Activated CD4-positive, alpha-beta memory T cell treated with anti-CD3 and anti-CD28 coated beads, Interleukin-2, amount 10 ng/mL, durations not matched to agents 7 days and 5 days (primary cell): ENCODE data around the gene CTXND1. TPM values are rescaled to one million over a fixed set of nuclear protein-coding genes. Genes with fewer than 3 reads are reported as not detected.
A peak's percentile ranks its signal among the peaks of the same experiment; 100 is the strongest.

Source experiments
- CTCF ChIA-PET: fragments of 350-600 bp; sonication (Branson Sonifier 250); formaldehyde crosslinking; loops from one replicate; lab custom pipeline; 2021; ENCODE audit warnings: antibody characterized with exemption, inconsistent platforms; lab: Charles Lee
- POLR2A ChIA-PET: fragments of 350-600 bp; sonication (Branson Sonifier 250); formaldehyde crosslinking; loops from one replicate; lab custom pipeline; 2021; ENCODE audit warnings: antibody characterized with exemption; lab: Charles Lee
- DNase-seq: peaks from one replicate; pipeline ENCODE4 v3.0.0-alpha.2; 2020
- H3K27ac Mint-ChIP-seq: one replicate; pipeline ENCODE4 v1.8.0; 2021; ENCODE audit warnings: mild to moderate bottlenecking, mixed read lengths
- H3K27me3 Mint-ChIP-seq: one replicate; pipeline ENCODE4 v1.8.0; 2021; ENCODE audit warnings: mixed read lengths
- H3K36me3 Mint-ChIP-seq: one replicate; pipeline ENCODE4 v1.8.0; 2021; ENCODE audit warnings: low read depth, mixed read lengths
- H3K4me1 Mint-ChIP-seq: one replicate; pipeline ENCODE4 v1.8.0; 2021; ENCODE audit warnings: mixed read lengths
- H3K4me3 Mint-ChIP-seq: one replicate; pipeline ENCODE4 v1.8.0; 2021; ENCODE audit warnings: mild to moderate bottlenecking, mixed read lengths
- H3K9me3 Mint-ChIP-seq: one replicate; pipeline ENCODE4 v1.8.0; 2021; ENCODE audit warnings: mixed read lengths
- total RNA-seq, 2 experiments: library from RNA; stranded (reverse); gene quantifications; one replicate each; pipeline ENCODE4 v1.2.3, GENCODE V29; 2021

Gene CTXND1
- total RNA-seq, 2 experiments from 2014 or later: not detected

GRCh38 chr15:80168421-80168820 is 83.6 kb downstream of the CTXND1 start:
- H3K4me3 Mint-ChIP-seq: no peak overlapping the region
- H3K27me3 Mint-ChIP-seq: no peaks in the 10 kb centered on the region
- ChIA-PET POLR2A (no interaction called here), CTCF (no interaction called here)
- peaks cover 20% of the 10 kb centered on the region for H3K36me3 Mint-ChIP-seq
- no peak overlapping the region for H3K27ac Mint-ChIP-seq
- no peak for DNase-seq
- no peaks in the 10 kb centered on the region for H3K4me1 Mint-ChIP-seq
- no peaks in the 10 kb centered on the region for H3K9me3 Mint-ChIP-seq

GRCh38 chr15:80167936-80168335 is 84.1 kb downstream of the CTXND1 start:
- H3K4me3 Mint-ChIP-seq: no peak overlapping the region
- DNase-seq: no peak
- peaks cover 23% of the 10 kb centered on the region for H3K36me3 Mint-ChIP-seq
- H3K9me3 Mint-ChIP-seq: no peaks in the 10 kb centered on the region
- no peaks in the 10 kb centered on the region for H3K4me1 Mint-ChIP-seq
- no peaks in the 10 kb centered on the region for H3K27me3 Mint-ChIP-seq
- POLR2A ChIA-PET: no interaction called here
- H3K27ac Mint-ChIP-seq: no peak overlapping the region
- CTCF ChIA-PET: no interaction called here

GRCh38 chr15:80163897-80164296 is 88.1 kb downstream of the CTXND1 start:
- H3K4me1 Mint-ChIP-seq: peaks cover 27% of the 10 kb centered on the region
- H3K36me3 Mint-ChIP-seq: peaks cover 53% of the 10 kb centered on the region
- ChIA-PET POLR2A (no interaction called here), CTCF (no interaction called here)
- no peak overlapping the region for H3K4me3 Mint-ChIP-seq
- H3K9me3 Mint-ChIP-seq: no peaks in the 10 kb centered on the region
- DNase-seq: no peak
- no peak overlapping the region for H3K27ac Mint-ChIP-seq
- H3K27me3 Mint-ChIP-seq: no peaks in the 10 kb centered on the region

- Mint-ChIP-seq H3K4me3 (no peak overlapping the region), H3K27me3 (no peaks in the 10 kb centered on the region), H3K27ac (no peak overlapping the region), H3K36me3 (peaks cover 50% of the 10 kb centered on the region), H3K9me3 (no peaks in the 10 kb centered on the region), H3K4me1 (peaks cover 28% of the 10 kb centered on the region)
- DNase-seq: no peak
- CTCF ChIA-PET: interaction anchor here (0.5 to 1.4 kb wide), 3 partner anchors 10 to 1303 kb away, joined by 3 to 5 read pairs (median 4); no protein-coding TSS in a partner anchor
- POLR2A ChIA-PET: no interaction called here
These were observed 88.8 kb downstream of the CTXND1 start for GRCh38 chr15:80163217-80163616.

DNA sequence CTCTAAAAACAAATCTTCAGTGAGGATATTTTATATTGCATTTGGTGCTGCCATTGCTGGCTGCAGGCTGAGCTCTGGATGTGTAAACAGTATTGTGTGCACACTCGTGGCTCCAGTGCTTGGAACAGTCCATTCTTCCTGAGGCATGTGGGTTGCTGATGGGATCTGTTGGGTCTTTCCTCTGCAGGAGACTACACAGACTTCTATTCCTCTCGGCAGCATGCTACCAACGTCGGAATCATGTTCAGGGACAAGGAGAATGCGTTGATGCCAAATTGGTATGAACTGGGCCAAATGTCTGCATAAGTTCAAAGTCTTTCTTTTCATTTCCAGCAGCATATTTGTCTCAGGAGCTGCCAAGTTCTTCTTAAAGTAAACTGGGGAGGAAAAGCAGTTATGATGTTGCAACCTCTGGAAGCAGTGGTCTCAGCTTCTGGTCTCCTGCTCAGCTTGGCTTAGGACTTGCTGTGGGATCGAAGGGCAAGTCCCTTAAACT is 89.9 kb downstream of the CTXND1 start:
- DNase-seq: no peak
- Mint-ChIP-seq H3K36me3 (peaks cover 50% of the 10 kb centered on the region), H3K27me3 (no peaks in the 10 kb centered on the region), H3K4me3 (no peak overlapping the region), H3K27ac (no peak overlapping the region), H3K4me1 (peaks cover 28% of the 10 kb centered on the region), H3K9me3 (no peaks in the 10 kb centered on the region)
- POLR2A ChIA-PET: no interaction called here
- CTCF ChIA-PET: interaction anchor here (1.4 to 1.9 kb wide), 2 partner anchors 9 to 73 kb away, joined by 4 to 6 read pairs; no protein-coding TSS in a partner anchor

- CTCF ChIA-PET: interaction anchor here (1.1 to 2.9 kb wide), 6 partner anchors 8 to 101 kb away, joined by 3 to 17 read pairs (median 4); no protein-coding TSS in a partner anchor
- H3K4me1 Mint-ChIP-seq: peaks cover 28% of the 10 kb centered on the region
- DNase-seq: no peak
- H3K9me3 Mint-ChIP-seq: no peaks in the 10 kb centered on the region
- H3K27me3 Mint-ChIP-seq: no peaks in the 10 kb centered on the region
- POLR2A ChIA-PET: interaction anchor here (0.7 to 2.6 kb wide), 6 partner anchors 10 to 265 kb away, joined by 3 to 18 read pairs (median 5); partner anchors contain the start of genes MTHFS and ZFAND6
- H3K27ac Mint-ChIP-seq: peak overlapping the region; percentile 85
- H3K36me3 Mint-ChIP-seq: peaks cover 50% of the 10 kb centered on the region
- no peak overlapping the region for H3K4me3 Mint-ChIP-seq
These were observed 90.5 kb downstream of the CTXND1 start for GRCh38 chr15:80161468-80162016.

- no peaks in the 10 kb centered on the region for H3K9me3 Mint-ChIP-seq
- no peaks in the 10 kb centered on the region for H3K27me3 Mint-ChIP-seq
- peak; percentile 79 for DNase-seq
- ChIA-PET POLR2A (interaction anchor here (0.7 to 2.6 kb wide), 9 partner anchors 10 to 265 kb away, joined by 3 to 18 read pairs (median 4); partner anchors contain the start of genes BCL2A1, MTHFS and ZFAND6), CTCF (interaction anchor here (0.9 to 2.9 kb wide), 7 partner anchors 12 to 264 kb away, joined by 3 to 17 read pairs (median 5); no protein-coding TSS in a partner anchor)
- H3K36me3 Mint-ChIP-seq: peaks cover 50% of the 10 kb centered on the region
- H3K27ac Mint-ChIP-seq: peak overlapping the region; percentile 85
- no peak overlapping the region for H3K4me3 Mint-ChIP-seq
- peaks cover 30% of the 10 kb centered on the region for H3K4me1 Mint-ChIP-seq
These were observed 91.3 kb downstream of the CTXND1 start for GRCh38 chr15:80160570-80161156.

GRCh38 chr15:80159811-80160569 is 92.0 kb downstream of the CTXND1 start:
- Mint-ChIP-seq H3K27me3 (no peaks in the 10 kb centered on the region), H3K4me1 (peaks cover 37% of the 10 kb centered on the region), H3K36me3 (peaks cover 54% of the 10 kb centered on the region), H3K9me3 (no peaks in the 10 kb centered on the region), H3K4me3 (no peak overlapping the region), H3K27ac (peak overlapping the region; percentile 85)
- DNase-seq: peak; percentile 50
- ChIA-PET POLR2A (interaction anchor here (0.8 to 2.6 kb wide), 7 partner anchors 9 to 264 kb away, joined by 3 to 18 read pairs (median 5); partner anchors contain the start of genes BCL2A1, MTHFS and ZFAND6), CTCF (interaction anchor here (0.9 to 2.9 kb wide), 6 partner anchors 13 to 264 kb away, joined by 3 to 17 read pairs (median 4); no protein-coding TSS in a partner anchor)

DNA sequence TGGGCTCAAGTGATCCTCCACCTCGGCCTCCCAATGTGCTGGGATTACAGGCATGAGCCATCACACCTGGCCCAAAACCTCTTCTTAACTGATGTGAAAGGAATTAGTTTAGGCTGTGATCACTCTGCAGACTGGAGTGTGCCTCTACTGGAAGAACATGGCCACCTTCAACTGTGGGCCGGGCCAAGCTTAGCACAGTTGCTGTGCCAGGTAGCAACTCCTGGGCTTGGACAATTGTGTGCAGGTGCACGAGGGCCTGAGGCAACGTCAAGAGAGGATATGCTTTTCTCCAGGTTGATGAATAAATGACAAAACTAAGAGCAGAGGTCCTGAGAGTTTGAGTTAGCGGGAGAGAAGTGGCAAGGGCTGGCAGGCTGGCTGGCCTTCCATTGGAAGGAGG is 92.7 kb downstream of the CTXND1 start:
- Mint-ChIP-seq H3K36me3 (peaks cover 56% of the 10 kb centered on the region), H3K9me3 (no peaks in the 10 kb centered on the region), H3K27me3 (no peaks in the 10 kb centered on the region), H3K27ac (peak overlapping the region; percentile 85), H3K4me3 (no peak overlapping the region), H3K4me1 (peaks cover 44% of the 10 kb centered on the region)
- no peak for DNase-seq
- POLR2A ChIA-PET: interaction anchor here (2.6 kb wide), 1 partner anchor 99 kb away, joined by 18 read pairs; the partner anchor contains the start of gene ZFAND6
- CTCF ChIA-PET: interaction anchor here (2.9 kb wide), 1 partner anchor 14 kb away, joined by 17 read pairs; no protein-coding TSS in a partner anchor

- CTCF ChIA-PET: interaction anchor here (1.6 kb wide), 1 partner anchor 16 kb away, joined by 8 read pairs; no protein-coding TSS in a partner anchor
- H3K27me3 Mint-ChIP-seq: no peaks in the 10 kb centered on the region
- peaks cover 38% of the 10 kb centered on the region for H3K36me3 Mint-ChIP-seq
- H3K9me3 Mint-ChIP-seq: no peaks in the 10 kb centered on the region
- H3K27ac Mint-ChIP-seq: no peak overlapping the region
- DNase-seq: no peak
- peaks cover 56% of the 10 kb centered on the region for H3K4me1 Mint-ChIP-seq
- POLR2A ChIA-PET: interaction anchor here (1.1 to 1.5 kb wide), 4 partner anchors 73 to 260 kb away, joined by 3 to 6 read pairs (median 3); partner anchors contain the start of gene MTHFS
- no peak overlapping the region for H3K4me3 Mint-ChIP-seq
These were observed 94.8 kb downstream of the CTXND1 start for GRCh38 chr15:80157215-80157614.

DNA sequence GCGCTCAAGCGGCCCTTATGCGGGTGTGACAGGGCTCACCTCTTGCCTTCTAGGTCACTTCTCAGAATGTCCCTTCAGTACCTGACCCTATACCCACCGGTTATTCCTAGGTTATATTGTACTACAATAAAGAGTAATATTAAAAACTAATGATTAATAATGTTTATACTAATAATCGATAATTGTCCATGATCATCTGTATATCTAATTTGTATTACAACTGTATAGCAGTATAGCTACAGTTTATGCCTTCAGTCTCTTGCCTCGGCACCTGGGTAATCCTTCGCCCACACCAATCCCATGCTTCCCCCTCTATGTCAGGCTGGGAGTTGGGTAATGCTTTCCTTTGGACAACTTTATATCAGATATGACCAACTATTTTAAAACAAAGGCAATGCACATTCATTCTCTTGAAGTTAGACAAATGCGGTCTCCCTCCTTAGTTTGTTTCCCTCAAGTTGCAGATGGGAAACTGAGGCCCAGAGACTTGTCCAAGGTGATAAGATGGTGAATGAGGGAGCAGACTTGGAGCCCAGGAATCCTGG is 95.8 kb downstream of the CTXND1 start:
- Mint-ChIP-seq H3K4me3 (no peak overlapping the region), H3K27me3 (no peaks in the 10 kb centered on the region), H3K9me3 (no peaks in the 10 kb centered on the region), H3K4me1 (peaks cover 56% of the 10 kb centered on the region), H3K27ac (no peak overlapping the region), H3K36me3 (peaks cover 28% of the 10 kb centered on the region)
- CTCF ChIA-PET: no interaction called here
- no peak for DNase-seq
- POLR2A ChIA-PET: interaction anchor here (1.1 to 1.5 kb wide), 3 partner anchors 72 to 96 kb away, joined by 3 read pairs; no protein-coding TSS in a partner anchor
